Measurements from ENCODE around the gene SLAIN2. TPM values are rescaled to one million over a fixed set of nuclear protein-coding genes. Genes with fewer than 3 reads are reported as not detected.

The SLAIN2 gene
- total RNA-seq, 1 donor from 2014 or later = 62.1 TPM

GRCh38 chr4:48403779-48404178 is 62.5 kb downstream of the SLAIN2 start:
- no peak for TF ChIP-seq CTCF (IDR thresholded peaks at IDR 0.05)

GRCh38 chr4:48405924-48406323 is 64.6 kb downstream of the SLAIN2 start:
- no peak for TF ChIP-seq CTCF (IDR thresholded peaks at IDR 0.05)
- ChIA-PET POLR2A (no interaction called here), CTCF (no interaction called here)
- H3K27me3 Mint-ChIP-seq = no peaks in the 10 kb centered on the region
- no peaks in the 10 kb centered on the region for H3K9me3 Mint-ChIP-seq
- H3K27ac Mint-ChIP-seq = no peak overlapping the region
- intact Hi-C loops (cut with micrococcal nuclease) = no loop called here
- H3K36me3 Mint-ChIP-seq (ENCODE audit: low read depth) = peaks cover 67% of the 10 kb centered on the region
- DNase-seq (no peak), ATAC-seq (ENCODE audit: low read depth) (no peak)
- H3K4me1 Mint-ChIP-seq = no peaks in the 10 kb centered on the region
- no peak overlapping the region for H3K4me3 Mint-ChIP-seq

More at GRCh38 chr4:48403779-48404178, 62.5 kb downstream of the SLAIN2 start:
- CTCF ChIA-PET = no interaction called here
- DNase-seq (no peak), ATAC-seq (ENCODE audit: low read depth) (no peak)
- Mint-ChIP-seq H3K27ac (no peak overlapping the region), H3K4me3 (no peak overlapping the region), H3K36me3 (ENCODE audit: low read depth) (peaks cover 55% of the 10 kb centered on the region), H3K9me3 (no peaks in the 10 kb centered on the region), H3K4me1 (no peaks in the 10 kb centered on the region), H3K27me3 (no peaks in the 10 kb centered on the region)
- POLR2A ChIA-PET = no interaction called here
- intact Hi-C loops (cut with micrococcal nuclease) = no loop called here

- peaks cover 57% of the 10 kb centered on the region for H3K36me3 Mint-ChIP-seq (ENCODE audit: low read depth)
- CTCF ChIA-PET = no interaction called here
Observed at GRCh38 chr4:48409203-48409602, 67.9 kb downstream of the SLAIN2 start.

GRCh38 chr4:48410812-48411211 is 69.5 kb downstream of the SLAIN2 start:
- CTCF ChIA-PET = no interaction called here
- no peak overlapping the region for H3K4me3 Mint-ChIP-seq
- intact Hi-C loops (cut with micrococcal nuclease) = no loop called here
- no peak for TF ChIP-seq CTCF (IDR thresholded peaks at IDR 0.05)
- POLR2A ChIA-PET = no interaction called here
- no peaks in the 10 kb centered on the region for H3K27me3 Mint-ChIP-seq
- DNase-seq (no peak), ATAC-seq (ENCODE audit: low read depth) (no peak)
- no peaks in the 10 kb centered on the region for H3K9me3 Mint-ChIP-seq
- no peak overlapping the region for H3K27ac Mint-ChIP-seq
- H3K4me1 Mint-ChIP-seq = no peaks in the 10 kb centered on the region
- H3K36me3 Mint-ChIP-seq (ENCODE audit: low read depth) = peaks cover 48% of the 10 kb centered on the region

More at GRCh38 chr4:48409203-48409602, 67.9 kb downstream of the SLAIN2 start:
- DNase-seq = no peak
- no peaks in the 10 kb centered on the region for H3K27me3 Mint-ChIP-seq
- intact Hi-C loops (cut with micrococcal nuclease) = no loop called here
- POLR2A ChIA-PET = no interaction called here
- ATAC-seq (ENCODE audit: low read depth) = no peak
- no peak for TF ChIP-seq CTCF (IDR thresholded peaks at IDR 0.05)
- H3K27ac Mint-ChIP-seq = no peak overlapping the region
- no peaks in the 10 kb centered on the region for H3K9me3 Mint-ChIP-seq
- H3K4me3 Mint-ChIP-seq = no peak overlapping the region
- no peaks in the 10 kb centered on the region for H3K4me1 Mint-ChIP-seq

GRCh38 chr4:48420144-48420543 is 78.8 kb downstream of the SLAIN2 start:
- DNase-seq = no peak
- Mint-ChIP-seq H3K27ac (no peak overlapping the region), H3K27me3 (no peaks in the 10 kb centered on the region), H3K4me3 (no peak overlapping the region), H3K9me3 (no peaks in the 10 kb centered on the region), H3K4me1 (no peaks in the 10 kb centered on the region), H3K36me3 (ENCODE audit: low read depth) (peaks cover 56% of the 10 kb centered on the region)
- intact Hi-C loops (cut with micrococcal nuclease) = no loop called here
- no peak for ATAC-seq (ENCODE audit: low read depth)
- CTCF ChIA-PET = no interaction called here
- TF ChIP-seq CTCF (IDR thresholded peaks at IDR 0.05) = no peak
- POLR2A ChIA-PET = no interaction called here

Measured in activated B cell treated with CpG ODN at 0.5 μM for 24 hours (primary cell).